Measurements from ENCODE around the gene MAPKBP1. TPM values are rescaled to one million over a fixed set of nuclear protein-coding genes. Genes with fewer than 3 reads are reported as not detected.

Gene MAPKBP1
- total and polyA plus RNA-seq, 2 of the 13 experiments (the other 11 are each of a cell fraction or from before 2014, with no cell fraction given) = 3.0 to 7.3 TPM

DNA sequence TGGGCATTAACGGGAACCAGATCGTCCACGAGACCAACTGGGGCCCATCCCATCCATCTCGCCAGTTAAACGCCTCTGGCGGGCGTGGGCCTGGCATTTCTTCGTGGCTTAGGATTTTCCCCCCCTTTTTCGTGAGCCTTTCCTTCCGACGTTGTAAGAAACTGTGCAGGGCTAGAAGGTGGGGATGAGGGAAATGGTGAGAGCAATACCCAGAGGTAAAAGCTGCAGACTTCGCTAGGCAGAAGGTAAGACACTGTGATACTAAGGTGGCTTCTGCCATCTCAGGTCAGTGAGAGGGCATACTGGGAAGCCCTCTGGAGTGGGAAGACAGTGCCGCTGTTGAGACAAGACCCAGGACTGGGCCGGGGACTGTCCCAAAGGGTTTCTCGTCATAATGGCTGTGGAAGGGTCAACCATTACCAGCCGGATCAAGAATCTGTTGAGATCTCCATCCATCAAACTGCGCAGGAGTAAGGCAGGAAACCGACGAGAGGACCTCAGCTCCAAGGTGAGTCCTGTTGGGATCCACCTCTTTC, 666 bp downstream of the MAPKBP1 start:
- in situ Hi-C loops (cut with HindIII; ENCODE audit: extremely low pct_ligation_motif_present, low pct_unique_long_range_greater_than_20kb) = loop anchor here (5.0 kb wide), 1 partner anchor 37 kb away; no protein-coding TSS in a partner anchor
- ATAC-seq = peak; percentile 4
- intact Hi-C loops (cut with micrococcal nuclease; ENCODE audit: unreplicated experiment) = loop anchor here (1.0 kb wide), 1 partner anchor 31 kb away; no protein-coding TSS in a partner anchor
- BruUV-seq (replicated peaks) = TSS peak; percentile 36
- FAIRE-seq = no peak
- no peaks in the 10 kb centered on the region for H4K20me1 ChIP-seq (ENCODE audit: insufficient read depth, low read length)
- 2% methylated on average over 12 of the region's 19 CpGs for WGBS (ENCODE audit: low lambda C conversion rate)
- peak overlapping the region; percentile 98 for H3K4me2 ChIP-seq (ENCODE audit: low read depth, low read length)
- no peaks in the 10 kb centered on the region; a peak in 1 of 5 replicates for H3K27me3 ChIP-seq (ENCODE audit: control insufficient read depth in 1 of 2, insufficient read depth in 2 of 2, low read length in 2 of 2)
- peak overlapping the region; percentile 76 for H3K9ac ChIP-seq (ENCODE audit: insufficient read depth, low read depth, low read length)
- H3K36me3 ChIP-seq (replicated peaks in 1 of 2; ENCODE audit: control insufficient read depth in 1 of 2, insufficient read depth in 2 of 2, low read length in 2 of 2) = no peaks in the 10 kb centered on the region; a peak in 1 of 5 replicates
- DNase-seq (ENCODE audit: low spot score) = no peak
- H3K4me3 ChIP-seq (replicated peaks in 1 of 3; ENCODE audit: insufficient read depth in 1 of 3, low read depth in 2 of 3, low read length in 3 of 3) = peak overlapping the region; percentile 52 to 91 (median 86)
- peak overlapping the region; percentile 76 for H3K27ac ChIP-seq (ENCODE audit: extremely low read length, insufficient read depth, low read length)
- H3K9me3 ChIP-seq (ENCODE audit: low read length) = no peaks in the 10 kb centered on the region
- ChIA-PET POLR2A (interaction anchor here (0.9 to 3.3 kb wide), 6 partner anchors 9 to 198 kb away, joined by 3 to 20 read pairs (median 4); partner anchors contain the start of genes EHD4 and JMJD7), CTCF (ENCODE audit: low intra/inter-chr PET ratio, low total read pairs) (interaction anchor here (3.9 to 4.7 kb wide), 2 partner anchors 32 to 36 kb away, joined by 25 to 98 read pairs; no protein-coding TSS in a partner anchor)
- peak overlapping the region; percentile 60 for H2AFZ ChIP-seq (ENCODE audit: low read length)
- H3K79me2 ChIP-seq (ENCODE audit: insufficient read depth, low read length) = peaks cover 3% of the 10 kb centered on the region
- peaks cover 62% of the 10 kb centered on the region for H3K4me1 ChIP-seq (ENCODE audit: insufficient read depth, low read length)
- TF ChIP-seq, protein P1, sequence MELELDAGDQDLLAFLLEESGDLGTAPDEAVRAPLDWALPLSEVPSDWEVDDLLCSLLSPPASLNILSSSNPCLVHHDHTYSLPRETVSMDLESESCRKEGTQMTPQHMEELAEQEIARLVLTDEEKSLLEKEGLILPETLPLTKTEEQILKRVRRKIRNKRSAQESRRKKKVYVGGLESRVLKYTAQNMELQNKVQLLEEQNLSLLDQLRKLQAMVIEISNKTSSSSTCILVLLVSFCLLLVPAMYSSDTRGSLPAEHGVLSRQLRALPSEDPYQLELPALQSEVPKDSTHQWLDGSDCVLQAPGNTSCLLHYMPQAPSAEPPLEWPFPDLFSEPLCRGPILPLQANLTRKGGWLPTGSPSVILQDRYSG (CRISPR knock-in tag; IDR thresholded peaks at IDR 0.05) = no peak
- TF ChIP-seq ISL2 (CRISPR knock-in tag; IDR thresholded peaks at IDR 0.05) = 0 out of 2 replicates have a peak, but pooled peaks have one; percentile 26
- no peak for TF ChIP-seq FOXC1 (CRISPR knock-in tag; IDR thresholded peaks at IDR 0.05; ENCODE audit: borderline replicate concordance)
- TF ChIP-seq, protein P2, sequence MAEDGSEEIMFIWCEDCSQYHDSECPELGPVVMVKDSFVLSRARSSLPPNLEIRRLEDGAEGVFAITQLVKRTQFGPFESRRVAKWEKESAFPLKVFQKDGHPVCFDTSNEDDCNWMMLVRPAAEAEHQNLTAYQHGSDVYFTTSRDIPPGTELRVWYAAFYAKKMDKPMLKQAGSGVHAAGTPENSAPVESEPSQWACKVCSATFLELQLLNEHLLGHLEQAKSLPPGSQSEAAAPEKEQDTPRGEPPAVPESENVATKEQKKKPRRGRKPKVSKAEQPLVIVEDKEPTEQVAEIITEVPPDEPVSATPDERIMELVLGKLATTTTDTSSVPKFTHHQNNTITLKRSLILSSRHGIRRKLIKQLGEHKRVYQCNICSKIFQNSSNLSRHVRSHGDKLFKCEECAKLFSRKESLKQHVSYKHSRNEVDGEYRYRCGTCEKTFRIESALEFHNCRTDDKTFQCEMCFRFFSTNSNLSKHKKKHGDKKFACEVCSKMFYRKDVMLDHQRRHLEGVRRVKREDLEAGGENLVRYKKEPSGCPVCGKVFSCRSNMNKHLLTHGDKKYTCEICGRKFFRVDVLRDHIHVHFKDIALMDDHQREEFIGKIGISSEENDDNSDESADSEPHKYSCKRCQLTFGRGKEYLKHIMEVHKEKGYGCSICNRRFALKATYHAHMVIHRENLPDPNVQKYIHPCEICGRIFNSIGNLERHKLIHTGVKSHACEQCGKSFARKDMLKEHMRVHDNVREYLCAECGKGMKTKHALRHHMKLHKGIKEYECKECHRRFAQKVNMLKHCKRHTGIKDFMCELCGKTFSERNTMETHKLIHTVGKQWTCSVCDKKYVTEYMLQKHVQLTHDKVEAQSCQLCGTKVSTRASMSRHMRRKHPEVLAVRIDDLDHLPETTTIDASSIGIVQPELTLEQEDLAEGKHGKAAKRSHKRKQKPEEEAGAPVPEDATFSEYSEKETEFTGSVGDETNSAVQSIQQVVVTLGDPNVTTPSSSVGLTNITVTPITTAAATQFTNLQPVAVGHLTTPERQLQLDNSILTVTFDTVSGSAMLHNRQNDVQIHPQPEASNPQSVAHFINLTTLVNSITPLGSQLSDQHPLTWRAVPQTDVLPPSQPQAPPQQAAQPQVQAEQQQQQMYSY (CRISPR knock-in tag; IDR thresholded peaks at IDR 0.05) = no peak
- TF ChIP-seq CENPT (CRISPR knock-in tag; IDR thresholded peaks at IDR 0.05; ENCODE audit: low read depth) = 0 out of 2 replicates have a peak, but pooled peaks have one; percentile 66
- no peak for TF ChIP-seq LBX2 (CRISPR knock-in tag; IDR thresholded peaks at IDR 0.05; ENCODE audit: borderline replicate concordance)
- peak; percentile 1 for TF ChIP-seq ZNF883 (CRISPR knock-in tag; IDR thresholded peaks at IDR 0.05; ENCODE audit: not compliant biosample characterization)
- TF ChIP-seq ZNF546 (CRISPR knock-in tag; conservative IDR thresholded peaks at IDR 0.05) = 0 out of 2 replicates have a peak, but pooled peaks have one; percentile 12
- TF ChIP-seq NR0B2 (CRISPR knock-in tag; IDR thresholded peaks at IDR 0.05) = 0 out of 2 replicates have a peak, but pooled peaks have one; percentile 45
- peak; percentile 45; the same call in 1 of the 2 replicates for TF ChIP-seq KDM5A (IDR thresholded peaks at IDR 0.05; ENCODE audit: borderline replicate concordance, low read length)
- TF ChIP-seq MTA3 (CRISPR knock-in tag; IDR thresholded peaks at IDR 0.05) = no peak
- no peak for TF ChIP-seq ZNF10 (CRISPR knock-in tag; IDR thresholded peaks at IDR 0.05; ENCODE audit: borderline replicate concordance, low read depth)
